Measurements from ENCODE around the gene TIMP3. TPM values are rescaled to one million over a fixed set of nuclear protein-coding genes. Genes with fewer than 3 reads are reported as not detected.

Gene TIMP3
- total RNA-seq, 1 experiment from 2014 or later = 14.1 TPM

- BruUV-seq (replicated peaks) = no TSS peak
- no peaks in the 10 kb centered on the region for H3K4me1 ChIP-seq (ENCODE audit: insufficient read depth, low read length, poor library complexity, severe bottlenecking)
- H3K9me3 ChIP-seq (ENCODE audit: low read depth, low read length, poor library complexity, severe bottlenecking) = no peaks in the 10 kb centered on the region
- TF ChIP-seq EZH2 (IDR thresholded peaks at IDR 0.05; ENCODE audit: borderline replicate concordance, low read depth, low read length, poor library complexity, severe bottlenecking) = no peak
- TF ChIP-seq CTCF (conservative IDR thresholded peaks at IDR 0.05; ENCODE audit: low read depth, low read length) = no peak
- no peak overlapping the region for H3K4me3 ChIP-seq (ENCODE audit: low read depth, low read length, poor library complexity, severe bottlenecking)
- no peaks in the 10 kb centered on the region for H3K36me3 ChIP-seq (ENCODE audit: insufficient read depth, low read length, poor library complexity, severe bottlenecking)
- intact Hi-C loops (cut with micrococcal nuclease; ENCODE audit: unreplicated experiment) = no loop called here
- DNase-seq (ENCODE audit: low spot score) = no peak
- POLR2A ChIA-PET (ENCODE audit: low non-redundant PET) = no interaction called here
- CTCF ChIA-PET = no interaction called here
- H3K27ac ChIP-seq (ENCODE audit: low read depth, low read length, poor library complexity, severe bottlenecking) = no peak overlapping the region
- H3K27me3 ChIP-seq (replicated peaks; ENCODE audit: insufficient read depth, low read depth, low read length, poor library complexity) = no peaks in the 10 kb centered on the region
Observed at GRCh38 chr22:32862083-32862482, 60.6 kb downstream of the TIMP3 start.

GRCh38 chr22:32862936-32863661 is 61.6 kb downstream of the TIMP3 start:
- TF ChIP-seq CTCF (conservative IDR thresholded peaks at IDR 0.05; ENCODE audit: low read depth, low read length) = no peak
- TF ChIP-seq EZH2 (IDR thresholded peaks at IDR 0.05; ENCODE audit: borderline replicate concordance, low read depth, low read length, poor library complexity, severe bottlenecking) = no peak
- POLR2A ChIA-PET (ENCODE audit: low non-redundant PET) = interaction anchor here (0.5 kb wide), 1 partner anchor 72 kb away, joined by 4 read pairs; no protein-coding TSS in a partner anchor
- Histone ChIP-seq H3K27me3 (replicated peaks; ENCODE audit: insufficient read depth, low read depth, low read length, poor library complexity) (no peaks in the 10 kb centered on the region), H3K27ac (ENCODE audit: low read depth, low read length, poor library complexity, severe bottlenecking) (no peak overlapping the region), H3K9me3 (ENCODE audit: low read depth, low read length, poor library complexity, severe bottlenecking) (no peaks in the 10 kb centered on the region), H3K4me1 (ENCODE audit: insufficient read depth, low read length, poor library complexity, severe bottlenecking) (no peaks in the 10 kb centered on the region), H3K4me3 (ENCODE audit: low read depth, low read length, poor library complexity, severe bottlenecking) (no peak overlapping the region), H3K36me3 (ENCODE audit: insufficient read depth, low read length, poor library complexity, severe bottlenecking) (no peaks in the 10 kb centered on the region)
- intact Hi-C loops (cut with micrococcal nuclease; ENCODE audit: unreplicated experiment) = no loop called here
- CTCF ChIA-PET = interaction anchor here (0.6 kb wide), 1 partner anchor 100 kb away, joined by 3 read pairs; no protein-coding TSS in a partner anchor
- no TSS peak for BruUV-seq (replicated peaks)
- DNase-seq (ENCODE audit: low spot score) = no peak

GRCh38 chr22:32864041-32864440 is 62.5 kb downstream of the TIMP3 start:
- no peak for DNase-seq (ENCODE audit: low spot score)
- ChIA-PET CTCF (interaction anchor here (0.6 kb wide), 1 partner anchor 101 kb away, joined by 3 read pairs; no protein-coding TSS in a partner anchor), POLR2A (ENCODE audit: low non-redundant PET) (no interaction called here)
- H3K4me3 ChIP-seq (ENCODE audit: low read depth, low read length, poor library complexity, severe bottlenecking) = no peak overlapping the region
- no peaks in the 10 kb centered on the region for H3K27me3 ChIP-seq (replicated peaks; ENCODE audit: insufficient read depth, low read depth, low read length, poor library complexity)
- H3K9me3 ChIP-seq (ENCODE audit: low read depth, low read length, poor library complexity, severe bottlenecking) = no peaks in the 10 kb centered on the region
- no TSS peak for BruUV-seq (replicated peaks)
- TF ChIP-seq EZH2 (IDR thresholded peaks at IDR 0.05; ENCODE audit: borderline replicate concordance, low read depth, low read length, poor library complexity, severe bottlenecking) (no peak), CTCF (conservative IDR thresholded peaks at IDR 0.05; ENCODE audit: low read depth, low read length) (no peak)
- H3K36me3 ChIP-seq (ENCODE audit: insufficient read depth, low read length, poor library complexity, severe bottlenecking) = no peaks in the 10 kb centered on the region
- H3K27ac ChIP-seq (ENCODE audit: low read depth, low read length, poor library complexity, severe bottlenecking) = no peak overlapping the region
- intact Hi-C loops (cut with micrococcal nuclease; ENCODE audit: unreplicated experiment) = no loop called here
- H3K4me1 ChIP-seq (ENCODE audit: insufficient read depth, low read length, poor library complexity, severe bottlenecking) = no peaks in the 10 kb centered on the region

Data from A673 (cell line).